ENCODE data around the gene SOCS7.

SOCS7 gene

DNA sequence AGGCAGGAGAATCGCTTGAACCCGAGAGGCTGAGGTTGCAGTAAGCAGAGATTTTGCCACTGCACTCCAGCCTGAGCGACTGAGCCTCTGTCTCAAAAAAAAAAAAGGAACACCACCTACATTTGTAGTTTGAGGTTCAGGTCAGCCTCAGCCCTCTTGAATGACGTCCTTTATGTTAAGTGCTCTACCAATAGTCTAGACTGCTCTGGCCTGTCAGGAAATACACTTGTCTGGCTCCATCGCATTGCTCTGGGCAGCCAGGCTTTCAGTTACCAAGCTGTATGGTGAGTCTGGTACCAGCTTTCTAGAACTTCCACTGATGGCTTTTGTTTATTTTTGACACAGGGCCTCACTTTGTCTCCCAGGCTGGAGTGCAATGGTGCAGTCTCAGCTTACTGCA is 11.4 kb downstream of the SOCS7 start:
- no peak for DNase-seq (ENCODE audit: low read depth)

GRCh38 chr17:38364741-38365140 is 13.1 kb downstream of the SOCS7 start:
- DNase-seq (ENCODE audit: low read depth): no peak

- DNase-seq (ENCODE audit: low read depth): no peak
These were observed 17.7 kb downstream of the SOCS7 start for GRCh38 chr17:38369124-38369886.

DNA sequence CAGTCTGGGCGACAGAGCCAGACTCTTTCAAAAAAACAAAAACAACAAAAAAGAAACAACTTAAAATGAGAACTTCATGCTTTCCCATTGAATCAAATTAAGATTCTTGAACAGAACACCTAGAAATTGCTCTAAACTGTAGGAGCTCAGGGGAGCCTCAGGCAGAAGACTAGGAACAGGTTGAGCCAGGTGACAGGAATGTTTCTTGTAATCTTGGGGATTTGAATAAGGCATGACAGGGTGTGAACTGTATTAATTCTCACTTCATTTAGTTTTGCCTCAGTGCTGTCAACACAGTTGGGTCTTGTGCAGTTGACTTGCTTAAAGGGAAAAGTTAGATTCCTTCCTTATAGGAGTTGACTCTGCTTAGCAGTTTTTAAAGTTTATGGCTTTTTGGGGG is 27.8 kb downstream of the SOCS7 start:
- DNase-seq (ENCODE audit: low read depth): no peak

DNA sequence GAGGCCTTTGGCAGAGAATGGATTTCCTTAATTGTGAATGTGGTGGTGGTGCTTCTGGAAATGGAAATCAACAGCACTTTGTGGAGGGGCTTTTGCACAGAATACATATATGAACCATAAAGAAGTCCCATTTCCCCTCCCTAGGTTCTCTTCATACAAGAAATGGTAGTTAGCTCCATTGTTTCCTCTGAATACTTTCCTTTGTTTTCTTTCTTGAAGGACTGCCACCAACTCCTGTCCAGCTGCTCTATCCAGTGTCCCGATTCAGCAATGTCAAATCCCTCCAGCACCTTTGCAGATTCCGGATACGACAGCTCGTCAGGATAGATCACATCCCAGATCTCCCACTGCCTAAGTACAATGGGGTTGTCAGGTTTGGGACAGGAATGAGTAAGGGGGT is 43.4 kb downstream of the SOCS7 start:
- no peak for DNase-seq (ENCODE audit: low read depth)

DNA sequence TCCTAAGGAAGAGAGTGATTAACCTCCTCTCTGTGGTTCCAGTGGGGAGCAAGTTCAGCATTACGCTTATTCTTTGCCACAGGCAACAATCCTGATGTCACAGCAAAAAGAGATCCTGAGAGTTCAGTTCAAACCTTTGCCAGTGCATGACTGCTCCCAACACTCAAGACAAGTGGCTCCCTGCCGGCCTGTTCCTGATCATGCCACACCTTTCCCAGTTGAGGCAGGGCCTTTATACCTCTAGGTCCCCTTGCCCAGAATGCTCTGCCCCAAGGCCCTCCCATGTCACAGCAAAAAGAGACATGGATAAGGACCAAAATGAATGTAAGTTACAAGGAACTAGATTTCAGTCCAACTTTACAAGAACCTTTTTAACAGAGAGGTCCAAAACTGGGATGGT is 45.6 kb downstream of the SOCS7 start:
- no peak for DNase-seq (ENCODE audit: low read depth)

DNA sequence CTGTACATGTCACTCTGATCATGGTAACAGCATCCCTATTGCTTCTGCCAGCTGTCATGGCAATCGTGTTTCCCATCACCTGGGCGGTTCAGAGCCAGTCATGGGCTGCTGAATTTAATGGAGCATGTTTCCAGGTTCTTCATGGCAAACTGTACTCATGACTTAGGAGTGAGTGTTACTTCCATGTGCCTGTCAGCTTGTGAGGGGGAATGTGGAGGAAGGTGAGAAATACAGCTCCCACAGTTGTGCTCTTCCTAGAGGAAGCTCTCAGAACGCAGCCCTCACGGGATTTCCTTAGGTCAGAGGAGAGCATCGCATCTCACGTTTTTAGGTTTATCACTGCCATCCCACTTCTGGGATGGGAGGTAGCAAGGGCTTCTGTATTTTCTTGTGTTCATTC is 48.6 kb downstream of the SOCS7 start:
- no peak for DNase-seq (ENCODE audit: low read depth)

DNA sequence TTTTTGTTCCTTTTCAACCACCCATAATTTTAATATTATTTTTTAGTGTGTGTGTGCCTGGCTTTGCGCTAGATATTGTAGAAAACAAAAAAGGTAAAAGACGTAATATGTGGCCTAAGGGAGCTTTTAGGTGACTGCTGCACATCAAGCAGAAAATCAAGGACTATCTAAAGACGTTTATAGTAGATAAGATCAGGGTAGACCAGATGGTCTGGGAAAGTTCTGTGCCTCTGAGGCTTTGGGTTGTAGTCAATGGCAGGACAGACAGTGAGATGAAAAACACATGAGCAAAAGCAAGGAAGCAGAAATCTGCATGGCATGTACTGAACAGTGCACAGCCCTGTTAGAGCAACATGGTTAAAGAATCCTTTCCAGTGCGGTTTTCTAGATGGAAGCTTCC is 49.8 kb downstream of the SOCS7 start:
- no peak for DNase-seq (ENCODE audit: low read depth)

DNA sequence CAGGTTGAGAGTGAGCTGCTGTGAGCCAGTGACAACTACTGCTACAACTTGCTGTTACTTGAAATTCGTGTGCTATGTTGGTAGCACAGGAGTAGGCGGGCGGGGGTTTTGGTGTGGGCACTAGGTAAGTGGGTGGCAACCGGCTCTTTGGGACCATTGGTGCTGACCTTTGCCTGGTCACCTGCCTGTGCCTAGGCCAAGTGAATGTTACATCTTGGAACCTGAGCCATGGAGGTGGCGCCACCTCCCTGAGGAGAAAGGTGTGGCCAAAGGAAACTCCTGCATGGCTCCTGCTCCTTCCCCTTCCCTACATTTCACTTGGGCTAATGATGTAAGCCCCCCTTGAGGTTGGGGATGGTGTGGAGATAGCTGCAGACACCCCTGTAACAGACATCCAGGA is 51.3 kb downstream of the SOCS7 start:
- DNase-seq (ENCODE audit: low read depth): no peak

GRCh38 chr17:38403491-38403890 is 51.8 kb downstream of the SOCS7 start:
- no peak for DNase-seq (ENCODE audit: low read depth)

GRCh38 chr17:38404174-38404943 is 52.7 kb downstream of the SOCS7 start:
- no peak for DNase-seq (ENCODE audit: low read depth)

GRCh38 chr17:38405654-38406053 is 54.0 kb downstream of the SOCS7 start:
- DNase-seq (ENCODE audit: low read depth): no peak

- no peak for DNase-seq (ENCODE audit: low read depth)
These were observed 58.6 kb downstream of the SOCS7 start for GRCh38 chr17:38410201-38410600.

GRCh38 chr17:38415250-38416194 is 63.9 kb downstream of the SOCS7 start:
- no peak for DNase-seq (ENCODE audit: low read depth)

DNA sequence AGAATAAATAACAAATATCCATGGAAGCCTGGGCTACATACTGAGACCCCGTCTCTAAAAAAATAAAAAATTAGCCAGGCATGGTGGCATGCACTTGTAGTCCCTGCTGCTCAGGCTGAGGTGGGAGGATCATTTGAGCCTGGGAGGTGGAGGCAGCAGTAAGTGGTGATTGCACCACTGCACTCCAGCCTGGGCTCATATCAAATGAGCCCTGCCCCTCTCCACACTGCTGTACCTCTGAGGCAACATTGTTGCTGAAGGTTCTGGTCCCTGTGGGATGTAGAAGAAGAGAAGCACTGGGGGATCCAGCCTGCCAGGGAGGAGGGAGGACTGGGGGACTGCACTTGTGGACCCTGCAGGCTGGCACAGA is 65.2 kb downstream of the SOCS7 start:
- DNase-seq (ENCODE audit: low read depth): no peak

- no peak for DNase-seq (ENCODE audit: low read depth)
These were observed 65.7 kb downstream of the SOCS7 start for GRCh38 chr17:38417210-38417951.

GRCh38 chr17:38418062-38418692 is 66.5 kb downstream of the SOCS7 start:
- no peak for DNase-seq (ENCODE audit: low read depth)

DNA sequence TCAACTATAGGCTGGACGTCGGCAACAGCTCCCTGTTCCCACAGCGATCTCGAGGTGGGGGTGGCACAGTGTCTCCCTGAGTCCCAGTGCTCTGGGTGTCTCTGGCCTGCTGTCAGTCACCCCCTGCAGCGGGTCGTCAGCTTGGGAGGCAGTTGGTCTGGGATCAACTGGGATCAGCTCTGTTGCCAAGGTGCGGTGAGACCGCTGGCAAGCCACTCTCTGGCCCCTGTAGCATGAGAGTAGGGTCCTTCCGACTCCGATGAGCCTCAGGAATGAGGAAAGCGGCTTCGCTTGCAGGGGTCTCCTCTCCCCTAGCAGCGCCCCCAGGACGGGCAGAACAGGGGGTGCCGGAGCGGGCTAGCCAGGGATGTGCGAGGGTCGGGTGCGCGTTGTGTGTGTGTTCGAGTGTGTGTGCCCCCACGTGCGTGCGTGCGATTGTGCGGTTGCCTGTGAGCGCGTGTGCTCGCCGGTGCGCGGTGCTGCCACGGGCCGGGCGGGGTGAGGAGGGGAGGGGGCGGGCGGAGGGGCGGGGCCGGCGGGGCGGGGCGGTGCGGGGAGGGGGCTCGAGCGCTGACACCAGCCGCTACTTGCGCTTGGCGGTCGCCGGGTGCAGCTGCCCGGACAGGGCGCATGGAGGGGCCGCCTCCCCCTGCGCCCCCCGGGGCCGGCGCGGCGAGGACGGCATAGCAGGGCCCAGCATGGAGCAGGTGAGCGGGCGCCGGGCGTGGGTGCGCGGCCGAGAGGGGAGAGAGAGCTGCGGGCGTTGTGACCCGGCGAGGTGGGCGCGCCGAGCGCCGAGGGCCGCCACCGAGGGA is 67.3 kb downstream of the SOCS7 start:
- DNase-seq (ENCODE audit: low read depth): no peak

DNA sequence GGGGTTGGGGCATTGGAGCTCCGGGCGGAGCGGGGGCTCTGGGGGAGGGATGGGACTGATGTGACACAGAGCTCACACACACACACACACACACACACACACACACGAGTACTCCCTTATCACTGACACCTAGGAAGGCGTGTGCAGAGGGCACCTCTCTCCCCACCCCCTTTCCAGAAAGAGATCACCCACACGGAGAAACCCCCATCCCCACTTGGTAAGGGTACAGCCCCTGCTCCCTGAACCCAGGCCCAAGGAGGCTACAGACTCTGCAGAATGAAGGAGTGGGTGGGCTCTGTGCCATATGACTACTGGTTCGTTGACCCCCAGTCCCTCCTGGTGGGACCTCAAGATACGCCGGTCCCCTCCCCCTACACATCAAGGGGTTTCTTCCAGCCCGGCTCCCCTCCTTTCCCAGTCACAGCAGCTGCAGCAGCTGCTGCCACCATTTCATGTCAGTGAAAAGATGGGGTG is 67.9 kb downstream of the SOCS7 start:
- DNase-seq (ENCODE audit: low read depth): no peak

DNA sequence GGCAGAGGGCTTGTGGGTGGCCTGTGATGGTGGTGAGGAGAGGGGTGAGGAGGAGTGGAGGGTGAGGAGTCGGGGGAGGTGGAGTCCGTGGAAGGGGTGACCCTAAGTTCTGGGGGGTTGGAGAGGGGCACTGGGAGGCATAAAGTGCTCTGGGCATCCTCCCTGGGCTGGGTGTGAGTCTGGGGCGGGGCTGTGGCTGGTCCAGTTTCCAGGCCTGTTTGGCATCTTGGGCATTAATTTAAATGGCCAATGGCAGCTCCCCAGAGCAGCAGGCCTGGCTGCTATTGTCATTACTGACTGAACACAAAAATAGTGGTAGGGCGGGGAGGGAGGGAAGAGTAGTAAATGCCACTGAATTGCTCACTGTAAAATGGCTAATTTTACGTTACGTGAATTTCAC is 68.9 kb downstream of the SOCS7 start:
- DNase-seq (ENCODE audit: low read depth): no peak

All from activated T-cell treated with anti-CD3 and anti-CD28 coated beads for 24 hours (primary cell).